H9 (cell line): Measurements from ENCODE around the gene FRS3. TPM values are rescaled to one million over a fixed set of nuclear protein-coding genes. Genes with fewer than 3 reads are reported as not detected.

Experiments
- DNase-seq: peaks from one replicate; pipeline ENCODE4 v3.0.0-alpha.2; 2017
- H2AFZ ChIP-seq: one replicate; pipeline ENCODE4 v1.6.1; 2013; ENCODE audit warnings: mild to moderate bottlenecking, low read length, control low read depth, moderate library complexity
- H2AK5ac ChIP-seq: 2 replicates; pipeline ENCODE4 v1.6.1; 2013; ENCODE audit warnings: low read length, control low read depth, mixed read lengths; ENCODE audit not compliant: insufficient read length
- H2BK120ac ChIP-seq: one replicate; pipeline ENCODE4 v1.6.1; 2013; ENCODE audit warnings: low read depth, mild to moderate bottlenecking, low read length, control low read depth, inconsistent platforms; ENCODE audit not compliant: poor library complexity, severe bottlenecking
- H2BK12ac ChIP-seq: 2 replicates; pipeline ENCODE4 v1.6.1; 2013; ENCODE audit warnings: low read length, control low read depth, mixed read lengths, low read depth; ENCODE audit not compliant: insufficient read length
- H2BK15ac ChIP-seq: 2 replicates; pipeline ENCODE4 v1.6.1; 2013; ENCODE audit warnings: low read depth, low read length, control low read depth
- H2BK20ac ChIP-seq: one replicate; pipeline ENCODE4 v1.6.1; 2013; ENCODE audit warnings: low read depth, mild to moderate bottlenecking, low read length, control low read depth, inconsistent platforms; ENCODE audit not compliant: poor library complexity, severe bottlenecking
- H2BK5ac ChIP-seq: 2 replicates; pipeline ENCODE4 v1.6.1; 2013; ENCODE audit warnings: low read length, control low read depth, mixed read lengths; ENCODE audit not compliant: insufficient read length
- H3K14ac ChIP-seq: 2 replicates; pipeline ENCODE4 v1.6.1; 2013; ENCODE audit warnings: low read length, control low read depth; ENCODE audit not compliant: insufficient read depth
- H3K18ac ChIP-seq: 2 replicates; pipeline ENCODE4 v1.6.1; 2013; ENCODE audit warnings: low read depth, mild to moderate bottlenecking, mixed read lengths, low read length, control low read depth; ENCODE audit not compliant: insufficient read length
- H3K23ac ChIP-seq: 2 replicates; pipeline ENCODE4 v1.6.1; 2013; ENCODE audit warnings: low read length, control low read depth, mixed read lengths, low read depth; ENCODE audit not compliant: insufficient read length
- H3K23me2 ChIP-seq: 2 replicates; pipeline ENCODE4 v1.6.1; 2013; ENCODE audit warnings: low read depth, mild to moderate bottlenecking, mixed read lengths, low read length, control low read depth; ENCODE audit not compliant: insufficient read length, poor library complexity, severe bottlenecking
- H3K27ac ChIP-seq: 2 replicates; pipeline ENCODE4 v1.5.1; 2013; ENCODE audit warnings: low read length, control low read depth, mixed read lengths, low read depth; ENCODE audit not compliant: insufficient read length
- H3K27me3 ChIP-seq: 2 replicates; pipeline ENCODE4 v1.6.1; 2013; ENCODE audit warnings: low read length, control low read depth, inconsistent platforms; ENCODE audit not compliant: insufficient read depth
- H3K4ac ChIP-seq: 2 replicates; pipeline ENCODE4 v1.6.1; 2013; ENCODE audit warnings: low read depth, mild to moderate bottlenecking, control low read depth, inconsistent platforms, low read length, moderate library complexity
- H3K4me1 ChIP-seq: 2 replicates; pipeline ENCODE4 v1.6.1; 2013; ENCODE audit warnings: low read length, control low read depth, inconsistent platforms; ENCODE audit not compliant: insufficient read depth
- H3K4me2 ChIP-seq: 2 replicates; pipeline ENCODE4 v1.6.1; 2013; ENCODE audit warnings: low read length, control low read depth, mixed read lengths; ENCODE audit not compliant: insufficient read length, insufficient read depth
- H3K56ac ChIP-seq: 2 replicates; pipeline ENCODE4 v1.6.1; 2013; ENCODE audit warnings: low read depth, mild to moderate bottlenecking, mixed read lengths, low read length, control low read depth; ENCODE audit not compliant: insufficient read length
- H3K79me1 ChIP-seq: 2 replicates; pipeline ENCODE4 v1.6.1; 2013; ENCODE audit warnings: low read depth, mild to moderate bottlenecking, moderate library complexity, low read length, control low read depth, inconsistent platforms; ENCODE audit not compliant: insufficient read depth, poor library complexity, severe bottlenecking
- H3K79me2 ChIP-seq: 2 replicates; pipeline ENCODE4 v1.6.1; 2013; ENCODE audit warnings: low read length, control low read depth, inconsistent platforms; ENCODE audit not compliant: insufficient read depth
- H3K9ac ChIP-seq: 2 replicates; pipeline ENCODE4 v1.6.1; 2013; ENCODE audit warnings: low read length, control low read depth, mixed read lengths; ENCODE audit not compliant: insufficient read length; ENCODE audit errors: extremely low read depth
- H3K9me3 ChIP-seq: one replicate; pipeline ENCODE4 v1.6.1; 2013; ENCODE audit warnings: low read depth, low read length, inconsistent platforms; ENCODE audit not compliant: control insufficient read depth
- H3T11ph ChIP-seq: one replicate; pipeline ENCODE4 v1.6.1; 2013; ENCODE audit warnings: mild to moderate bottlenecking, low read length, control low read depth, inconsistent platforms
- H4K20me1 ChIP-seq: one replicate; pipeline ENCODE4 v1.6.1; 2013; ENCODE audit not compliant: control insufficient read depth, insufficient read length, insufficient read depth
- H4K5ac ChIP-seq: 2 replicates; pipeline ENCODE4 v1.6.1; 2013; ENCODE audit warnings: low read depth, mild to moderate bottlenecking, mixed read lengths, low read length, control low read depth; ENCODE audit not compliant: insufficient read length
- H4K8ac ChIP-seq: replicated peaks from 2 replicates; pipeline ENCODE4 v1.6.1; 2013; ENCODE audit warnings: low read length, control low read depth, mixed read lengths, low read depth; ENCODE audit not compliant: insufficient read length
- H4K91ac ChIP-seq: 2 replicates; pipeline ENCODE4 v1.6.1; 2013; ENCODE audit warnings: low read depth, mild to moderate bottlenecking, moderate library complexity, mixed read lengths, low read length, control low read depth; ENCODE audit not compliant: insufficient read length
- H3K27ac Mint-ChIP-seq, 3 experiments: 2 replicates in 2 of 3; 3 replicates in 1 of 3; pipeline ENCODE4 v1.8.0; 2020 to 2021; ENCODE audit warnings: mixed read lengths in 3 of 3, mild to moderate bottlenecking in 1 of 3, moderate library complexity in 1 of 3
- H3K27me3 Mint-ChIP-seq: 2 replicates; pipeline ENCODE4 v1.8.0; 2021; ENCODE audit warnings: low read depth, mild to moderate bottlenecking, moderate library complexity, mixed read lengths
- H3K36me3 Mint-ChIP-seq, 3 experiments: 2 replicates in 2 of 3; 3 replicates in 1 of 3; pipeline ENCODE4 v1.8.0; 2020 to 2021; ENCODE audit warnings: low read depth in 3 of 3, mixed read lengths in 3 of 3; ENCODE audit not compliant: insufficient read depth in 1 of 3
- H3K4me1 Mint-ChIP-seq, 2 experiments: 2 replicates each; pipeline ENCODE4 v1.8.0; 2020; ENCODE audit warnings: mixed read lengths in 2 of 2
- H3K4me3 Mint-ChIP-seq, 2 experiments: 2 replicates in 1 of 2; 3 replicates in 1 of 2; pipeline ENCODE4 v1.8.0; 2020 to 2021; ENCODE audit warnings: mild to moderate bottlenecking in 2 of 2, mixed read lengths in 2 of 2, moderate library complexity in 1 of 2
- H3K9me3 Mint-ChIP-seq, 2 experiments: 2 replicates in 1 of 2; 3 replicates in 1 of 2; pipeline ENCODE4 v1.8.0; 2020; ENCODE audit warnings: mild to moderate bottlenecking in 2 of 2, mixed read lengths in 2 of 2, moderate library complexity in 1 of 2
- WGBS: extraction: QIAGEN DNeasy Blood & Tissue Kit; methylation state at CpG from one replicate; pipeline ENCODE4 v1.1.7; 2013; ENCODE audit warnings: missing lambda C conversion rate, low lambda C conversion rate, mixed read lengths; ENCODE audit not compliant: insufficient read length; ENCODE audit errors: extremely low coverage; 5-methylcytosine and 5-hydroxymethylcytosine counted together
- total RNA-seq: library from RNA; stranded (reverse); gene quantifications from 2 replicates; pipeline ENCODE4 v1.2.1, GENCODE V29; 2021
- TF ChIP-seq, protein P1 (sequence below): fragments of 200-600 bp; sonication (generic); conservative IDR thresholded peaks from 3 replicates; pipeline ENCODE4 v1.8.0; 2021; ENCODE audit warnings: antibody characterized with exemption, mild to moderate bottlenecking

Gene FRS3
- total RNA-seq, 1 experiment from 2014 or later = 4.8 TPM

DNA sequence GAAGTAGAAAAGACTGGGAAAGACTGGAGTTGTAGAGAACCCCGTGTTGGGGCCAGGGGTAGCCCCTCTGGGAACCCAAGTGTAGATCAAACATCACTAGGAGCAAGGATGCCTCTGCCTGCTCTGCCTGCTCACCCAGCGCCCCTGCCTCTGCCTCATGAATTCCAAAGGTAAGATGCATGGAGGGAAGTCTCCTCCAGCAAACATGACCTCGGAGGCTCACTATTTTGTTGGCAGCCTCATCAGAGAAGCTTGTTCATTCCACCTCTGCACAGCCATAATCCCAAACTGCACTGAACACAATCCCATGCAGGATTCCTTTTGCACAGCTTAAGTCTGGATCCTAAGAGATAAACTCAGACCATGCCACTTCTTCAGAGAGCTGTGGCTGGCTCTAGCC, 4.9 kb downstream of the FRS3 start:
- no peak overlapping the region for H3K4me3 Mint-ChIP-seq

More for the DNA sequence above, 4.9 kb downstream of the FRS3 start:
- H2BK12ac ChIP-seq = no peak overlapping the region
- no peak overlapping the region for H3K56ac ChIP-seq
- H3K79me1 ChIP-seq = no peaks in the 10 kb centered on the region
- DNase-seq = no peak
- no peaks in the 10 kb centered on the region for H3K9me3 ChIP-seq
- no peak overlapping the region for H3K23ac ChIP-seq
- no peaks in the 10 kb centered on the region for H3K4me1 ChIP-seq
- H3K9ac ChIP-seq = no peak overlapping the region
- H2BK15ac ChIP-seq = no peak overlapping the region
- no peak overlapping the region for H2BK20ac ChIP-seq
- peaks cover 5% of the 10 kb centered on the region for H3K23me2 ChIP-seq
- H3K27ac Mint-ChIP-seq = no peak overlapping the region
- peaks cover 14 to 39% (median 37%) of the 10 kb centered on the region in 3 experiments; a peak in 6 of 7 replicates for H3K36me3 Mint-ChIP-seq
- no peak overlapping the region for H2BK120ac ChIP-seq
- H3K4me2 ChIP-seq = no peak overlapping the region
- H3K27me3 Mint-ChIP-seq = peaks cover 4% of the 10 kb centered on the region; the same call in 1 of the 2 replicates
- H3K9me3 Mint-ChIP-seq = no peaks in the 10 kb centered on the region
- H3K27me3 ChIP-seq = no peaks in the 10 kb centered on the region
- no peak overlapping the region for H2BK5ac ChIP-seq
- no peak overlapping the region for H2AK5ac ChIP-seq
- H3K79me2 ChIP-seq = no peaks in the 10 kb centered on the region
- H3K27ac ChIP-seq = no peak overlapping the region
- H4K8ac ChIP-seq = no peak overlapping the region
- H4K91ac ChIP-seq = no peak overlapping the region
- H4K5ac ChIP-seq = no peak overlapping the region
- no peak overlapping the region for H2AFZ ChIP-seq
- TF ChIP-seq, protein P1, sequence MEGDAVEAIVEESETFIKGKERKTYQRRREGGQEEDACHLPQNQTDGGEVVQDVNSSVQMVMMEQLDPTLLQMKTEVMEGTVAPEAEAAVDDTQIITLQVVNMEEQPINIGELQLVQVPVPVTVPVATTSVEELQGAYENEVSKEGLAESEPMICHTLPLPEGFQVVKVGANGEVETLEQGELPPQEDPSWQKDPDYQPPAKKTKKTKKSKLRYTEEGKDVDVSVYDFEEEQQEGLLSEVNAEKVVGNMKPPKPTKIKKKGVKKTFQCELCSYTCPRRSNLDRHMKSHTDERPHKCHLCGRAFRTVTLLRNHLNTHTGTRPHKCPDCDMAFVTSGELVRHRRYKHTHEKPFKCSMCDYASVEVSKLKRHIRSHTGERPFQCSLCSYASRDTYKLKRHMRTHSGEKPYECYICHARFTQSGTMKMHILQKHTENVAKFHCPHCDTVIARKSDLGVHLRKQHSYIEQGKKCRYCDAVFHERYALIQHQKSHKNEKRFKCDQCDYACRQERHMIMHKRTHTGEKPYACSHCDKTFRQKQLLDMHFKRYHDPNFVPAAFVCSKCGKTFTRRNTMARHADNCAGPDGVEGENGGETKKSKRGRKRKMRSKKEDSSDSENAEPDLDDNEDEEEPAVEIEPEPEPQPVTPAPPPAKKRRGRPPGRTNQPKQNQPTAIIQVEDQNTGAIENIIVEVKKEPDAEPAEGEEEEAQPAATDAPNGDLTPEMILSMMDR = no peak
- H3T11ph ChIP-seq = no peak overlapping the region
- no peaks in the 10 kb centered on the region for H4K20me1 ChIP-seq
- H3K4ac ChIP-seq = no peak overlapping the region
- H3K14ac ChIP-seq = no peak overlapping the region
- H3K18ac ChIP-seq = no peak overlapping the region
- peaks cover 7 to 8% of the 10 kb centered on the region in 2 experiments for H3K4me1 Mint-ChIP-seq
- no CpG with 5 or more reads among the region's 3 CpGs for WGBS
